GM18861 (cell line): ENCODE results near the gene PARD6G.
A peak's percentile ranks its signal among the peaks of the same experiment; 100 is the strongest.

Experiments
- ATAC-seq: cut with Tn5 transposase; IDR thresholded peaks from one replicate; pipeline ENCODE4 v1.9.1; 2021; ENCODE audit not compliant: unreplicated experiment

PARD6G gene

GRCh38 chr18:80191264-80191663, 56.0 kb downstream of the PARD6G start:
- no peak for ATAC-seq

DNA sequence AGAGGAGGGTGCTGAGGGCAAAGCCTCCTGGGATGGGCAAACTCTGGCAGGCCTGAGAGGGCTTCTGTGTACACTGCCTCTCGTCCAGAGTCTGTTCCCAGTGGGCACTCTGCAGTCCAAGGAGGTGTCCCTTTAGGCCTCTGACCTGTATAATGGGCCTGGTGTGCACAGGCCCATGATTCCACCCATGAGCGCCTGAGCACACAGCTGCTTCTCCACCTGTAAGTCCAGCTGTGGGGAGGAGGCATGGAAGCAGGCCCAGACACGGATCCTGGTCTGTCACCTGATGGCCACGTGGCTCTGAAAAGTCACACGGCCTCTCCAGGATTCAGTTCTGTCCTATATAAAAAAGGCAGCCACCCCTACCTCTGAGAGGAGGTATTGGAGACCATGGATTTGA, 57.0 kb downstream of the PARD6G start:
- no peak for ATAC-seq

DNA sequence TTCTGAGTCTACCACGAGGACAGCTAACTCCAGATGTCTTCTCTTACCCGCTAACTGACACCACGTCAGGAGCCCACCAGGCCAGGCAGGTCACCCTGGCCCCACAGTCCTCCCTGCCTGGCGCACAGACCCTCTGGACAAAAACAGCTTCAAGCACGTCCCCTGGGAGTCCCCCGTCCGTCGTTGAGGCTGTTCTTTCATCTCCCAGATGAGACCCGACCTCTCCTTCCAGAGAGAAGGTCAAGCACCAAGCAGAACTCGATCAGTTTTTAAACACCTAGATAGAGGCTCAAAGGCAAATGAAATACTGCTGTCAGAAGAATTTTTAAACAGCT, 57.8 kb downstream of the PARD6G start:
- no peak for ATAC-seq

GRCh38 chr18:80188643-80189530, 58.4 kb downstream of the PARD6G start:
- ATAC-seq = no peak

- no peak for ATAC-seq
Measured at GRCh38 chr18:80187956-80188642, 59.2 kb downstream of the PARD6G start.

GRCh38 chr18:80185545-80185944, 61.8 kb downstream of the PARD6G start:
- no peak for ATAC-seq

GRCh38 chr18:80184243-80184772, 63.0 kb downstream of the PARD6G start:
- ATAC-seq = no peak

DNA sequence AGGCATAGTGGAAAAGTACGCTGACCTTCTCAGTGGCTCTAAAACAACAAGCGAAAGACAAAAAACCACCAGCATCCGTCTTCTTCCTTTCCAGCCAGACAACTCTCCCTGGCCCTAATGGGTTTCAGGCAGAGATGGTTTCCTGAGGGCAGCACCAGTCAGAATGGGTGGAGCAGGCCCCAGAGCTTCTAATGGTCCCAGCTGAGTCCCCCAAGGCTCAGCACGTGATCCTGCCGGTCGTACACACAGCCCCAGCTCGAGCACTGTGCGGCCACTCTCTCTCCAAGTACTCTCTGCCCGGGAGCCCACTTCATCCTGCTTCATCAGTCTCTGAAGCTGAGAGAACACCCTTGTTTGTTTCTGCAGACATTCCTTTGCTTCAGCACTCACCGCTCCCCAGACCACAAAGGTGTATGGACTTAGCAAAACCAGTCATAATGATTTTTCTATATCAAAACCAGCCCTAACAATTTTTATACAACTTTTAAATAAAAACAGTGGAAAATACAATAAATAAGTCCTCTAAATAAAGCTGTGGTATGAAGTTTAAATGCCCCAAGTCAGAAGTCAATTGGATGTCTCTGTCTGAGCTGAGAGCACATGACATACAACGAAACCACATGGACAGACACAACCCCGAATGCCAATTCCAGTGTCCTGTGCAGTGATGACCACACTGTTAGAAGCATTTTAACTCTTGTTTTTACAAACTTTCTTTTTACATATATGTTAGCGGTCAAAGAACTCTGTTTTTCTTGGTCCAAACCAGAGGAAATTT, 63.9 kb downstream of the PARD6G start:
- ATAC-seq = no peak

- no peak for ATAC-seq
Measured at GRCh38 chr18:80182855-80183254, 64.5 kb downstream of the PARD6G start.

DNA sequence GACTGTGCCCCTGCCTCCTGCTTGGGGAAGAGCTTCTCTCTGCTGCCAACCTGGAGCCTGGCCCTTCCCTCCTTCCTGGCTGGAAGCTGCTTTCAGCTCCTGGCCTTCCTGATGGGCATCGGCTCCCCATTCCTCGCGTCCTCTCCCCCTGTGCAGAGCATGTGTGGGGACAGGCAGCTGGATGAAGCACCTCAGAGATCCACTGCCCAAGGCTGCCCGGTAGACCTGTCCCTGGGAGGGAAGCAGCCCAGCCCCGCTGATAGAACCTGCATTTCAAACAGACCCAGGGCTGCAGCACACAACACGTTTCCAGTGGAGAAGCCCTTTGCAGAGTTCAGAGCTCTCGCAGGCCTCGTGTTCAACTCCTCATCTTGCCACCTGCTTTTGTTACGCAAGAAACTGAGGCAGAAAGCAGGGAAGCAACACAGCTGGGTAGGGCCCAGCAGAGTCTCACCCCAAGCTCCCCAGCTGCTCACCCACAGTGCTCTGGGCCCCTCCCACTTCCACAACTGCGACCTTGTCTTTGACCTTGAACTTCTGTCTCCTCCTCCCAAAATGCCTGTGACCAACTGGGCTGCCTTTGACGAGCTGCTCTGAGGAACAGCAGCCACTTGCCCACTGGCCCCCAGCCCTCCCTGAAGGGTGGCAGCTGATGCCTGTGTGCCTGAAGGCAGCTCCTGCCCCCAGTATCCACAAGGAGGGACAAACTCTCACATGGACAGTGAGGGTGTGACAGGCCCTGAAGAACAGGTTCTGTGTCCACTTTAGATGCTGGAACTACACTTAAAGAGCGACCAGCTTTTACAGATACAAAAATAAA, 65.5 kb downstream of the PARD6G start:
- no peak for ATAC-seq

GRCh38 chr18:80180778-80181564, 66.3 kb downstream of the PARD6G start:
- ATAC-seq = no peak

DNA sequence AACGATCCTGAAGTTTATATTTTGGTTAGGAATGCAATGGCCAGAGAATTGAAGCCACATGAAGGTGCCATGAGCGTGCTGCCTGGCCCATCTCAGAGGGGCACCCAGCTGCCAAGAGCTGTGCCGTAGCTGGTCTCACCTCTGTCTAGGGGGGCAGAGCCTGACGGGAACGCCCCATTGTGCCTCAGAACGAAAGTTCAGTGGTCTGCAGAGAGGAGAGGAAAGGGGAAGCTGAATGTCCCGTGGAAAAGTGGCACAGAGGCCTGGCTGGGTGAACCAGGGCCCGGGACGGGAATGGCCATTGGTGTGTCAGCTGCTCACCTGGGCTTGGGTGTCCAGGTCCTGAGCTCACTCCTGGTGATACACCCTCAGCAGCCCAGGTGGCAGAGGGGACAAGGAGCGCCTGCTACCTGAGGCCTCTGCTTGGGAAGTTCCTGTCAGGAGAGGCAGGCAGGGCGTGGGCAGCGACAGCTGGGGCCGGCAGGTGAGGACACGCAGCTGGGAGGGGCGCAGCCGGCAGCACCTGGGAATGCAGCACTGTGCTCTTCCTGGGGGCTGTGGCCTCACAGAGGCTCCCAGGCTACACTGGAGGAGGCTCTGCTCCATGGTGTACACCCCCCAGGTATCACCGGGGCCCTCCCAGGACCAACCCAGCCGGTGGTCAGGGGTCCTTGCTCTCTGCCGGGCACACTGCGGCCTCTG, 67.3 kb downstream of the PARD6G start:
- peak; percentile 56 for ATAC-seq

- ATAC-seq = no peak
Measured at GRCh38 chr18:80178935-80179818, 68.1 kb downstream of the PARD6G start.

- no peak for ATAC-seq
Measured at GRCh38 chr18:80177128-80177527, 70.2 kb downstream of the PARD6G start.

DNA sequence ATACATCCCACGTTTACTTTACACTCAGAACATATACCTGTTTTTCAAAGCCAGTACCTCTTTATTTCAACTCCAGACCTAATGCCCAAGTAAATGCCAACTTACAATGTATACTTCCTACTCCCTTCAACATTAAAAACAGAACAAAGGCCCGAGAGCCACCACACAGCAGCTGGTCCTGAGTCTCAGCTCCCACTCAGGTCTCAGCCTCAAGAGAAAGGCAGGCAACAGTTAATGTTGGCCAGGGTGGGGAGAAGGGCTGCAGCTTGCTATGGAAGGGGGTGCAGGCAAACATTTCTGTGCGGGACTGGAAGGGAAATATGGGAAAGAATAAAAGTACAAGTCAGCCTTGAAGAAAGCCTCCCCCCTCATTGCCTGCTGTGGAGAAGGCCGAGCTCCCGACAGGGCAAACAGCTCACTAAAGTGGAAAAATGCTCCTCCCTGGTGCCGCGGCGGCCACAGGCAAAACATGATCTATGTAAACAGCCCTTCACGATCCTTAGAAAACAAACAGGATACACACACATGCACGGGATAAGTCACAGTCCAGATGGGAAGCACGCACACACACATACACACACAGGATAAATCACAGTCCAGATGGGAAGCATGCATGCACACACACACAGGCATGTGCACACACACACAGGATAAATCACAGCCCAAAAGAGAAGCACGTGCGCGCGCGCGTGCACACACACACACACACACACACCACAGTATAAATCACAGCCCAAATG, 70.8 kb downstream of the PARD6G start:
- no peak for ATAC-seq

GRCh38 chr18:80175451-80176204, 71.7 kb downstream of the PARD6G start:
- ATAC-seq = no peak

DNA sequence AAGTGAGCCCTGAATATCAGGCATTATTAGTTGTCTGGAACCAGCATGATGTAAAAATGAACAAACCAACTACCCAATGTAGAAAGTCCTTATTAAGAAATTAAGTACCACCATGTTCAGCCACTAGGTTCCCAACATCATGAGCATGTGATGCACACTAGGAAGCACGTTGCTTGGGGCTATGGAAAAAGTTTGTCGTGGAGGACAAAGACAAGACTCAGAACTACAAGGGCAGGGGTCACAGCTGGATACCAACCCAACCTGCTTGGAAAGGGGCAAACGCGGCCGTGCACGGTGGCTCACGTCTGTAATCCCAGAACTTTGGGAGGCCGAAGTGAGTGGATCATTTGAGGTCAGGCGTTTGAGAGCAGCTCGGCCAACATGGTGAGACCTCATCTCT, 74.3 kb downstream of the PARD6G start:
- ATAC-seq = no peak
